Pancreas (tissue), 10 donors: ENCODE data around the gene DIAPH3. TPM values are rescaled to one million over a fixed set of nuclear protein-coding genes. Genes with fewer than 3 reads are reported as not detected.

Experiments used
- ATAC-seq, 4 donors: fragments of 200-7000 bp; cut with Tn5 transposase; one replicate each; pipeline versions ENCODE4 v1.8.0 to v1.9.1; 2020; ENCODE audit warnings: mild to moderate bottlenecking in 4 of 4, moderate library complexity in 4 of 4
- DNase-seq, 6 donors: peaks; one replicate each; pipeline ENCODE4 v3.0.0-alpha.2; 2020
- FAIRE-seq: peaks from 2 replicates; lab custom pipeline; 2012; peaks lifted over from hg19 to GRCh38; lab: Jason Lieb, UNC
- H3K27ac ChIP-seq, 4 donors: fragments of 200-600 bp; sonication (generic); 1 replicate in 3 of 4; 2 replicates in 1 of 4; pipeline versions ENCODE4 v1.5.0 to v1.8.0; 2020
- H3K27me3 ChIP-seq, 4 donors: fragments of 200-600 bp; one replicate each; pipeline ENCODE4 v1.8.0; 2021
- H3K36me3 ChIP-seq, 3 donors: fragments of 200-600 bp; sonication (generic) in 1 of 3; one replicate each; pipeline versions ENCODE4 v1.5.0 to v1.8.0; 2020 to 2021
- H3K4me1 ChIP-seq, 3 donors: fragments of 200-600 bp; one replicate each; pipeline ENCODE4 v1.8.0; 2021
- H3K4me3 ChIP-seq, 4 donors: fragments of 200-600 bp; sonication (generic) in 2 of 4; one replicate each; pipeline versions ENCODE4 v1.5.0 to v1.8.0; 2020 to 2021
- H3K9me3 ChIP-seq, 4 donors: fragments of 200-600 bp; one replicate each; pipeline ENCODE4 v1.8.0; 2021
- CTCF ChIP-seq, 4 donors: fragments of 200-600 bp; sonication (generic) in 3 of 4; IDR thresholded peaks; one replicate each; pipeline versions ENCODE4 v1.5.0 to v1.8.0; 2021; ENCODE audit warnings: antibody characterized with exemption in 4 of 4
- WGBS, 2 donors: extraction: QIAGEN DNeasy Blood & Tissue Kit; methylation state at CpG; one replicate each; pipeline ENCODE4 v1.1.7; 2013; 5-methylcytosine and 5-hydroxymethylcytosine counted together
- intact Hi-C, 3 donors: fragments of 100-400 bp; cut with DNase I; formaldehyde crosslinking; loops; one replicate each; pipeline versions ENCODE4 v1.11.1 to v1.14.2; 2022
- polyA plus RNA-seq, 2 donors: library from polyadenylated mRNA; stranded (reverse); fragments of 200-250 nt; gene quantifications; one replicate each; pipeline ENCODE4 v1.2.3, GENCODE V29; 2013
- total RNA-seq, 6 donors: library from RNA; stranded (reverse); fragmentation: NEBNext Ultra II Directional in 4 of 6; extraction: Animal tissue kit (Norgen Biotek cat#: 25700) in 4 of 6; gene quantifications; one replicate each; pipeline versions ENCODE4 v1.2.1 to v1.2.4, GENCODE V29; 2021 to 2023
- donor health status: healthy with polysubstance abuse.
- donor health status: DM: no; HTN: no; CAD: no; lungs with moderate emphysema.
- donor health status: DM: no; HTN: no; CAD: no.
- donor health status: control.
- donor health status: control.
- donor health status: Bipolar disorder and iron deficiency.
- donor health status: DM: yes; HTN: yes; CAD: no.
- donor health status: DM: no; HTN: no; CAD: no.
- donor health status: DM: no; HTN: no; CAD: no.
- donor health status: DM: yes; HTN: yes; CAD: no.

Gene DIAPH3
- total and polyA plus RNA-seq, 8 donors = 0.12 to 1.3 (median 0.42) TPM; not detected in 1

GRCh38 chr13:59950266-59950665, 213.5 kb downstream of the DIAPH3 start:
- 89 to 92% methylated on average over 2 of the region's 2 CpGs for WGBS, 2 donors
- Histone ChIP-seq H3K36me3 (no peaks in the 10 kb centered on the region), H3K27ac (no peak overlapping the region), H3K27me3 (no peaks in the 10 kb centered on the region), H3K9me3 (no peaks in the 10 kb centered on the region), H3K4me3 (no peak overlapping the region), H3K4me1 (no peaks in the 10 kb centered on the region)
- intact Hi-C loops = no loop called here
- ATAC-seq = no peak
- no peak for FAIRE-seq
- no peak for TF ChIP-seq CTCF (IDR thresholded peaks at IDR 0.05)
- DNase-seq = no peak

- no peak for DNase-seq
- ATAC-seq = no peak
- Histone ChIP-seq H3K4me3 (no peak overlapping the region), H3K4me1 (no peaks in the 10 kb centered on the region), H3K36me3 (no peaks in the 10 kb centered on the region), H3K27ac (no peak overlapping the region), H3K27me3 (no peaks in the 10 kb centered on the region), H3K9me3 (no peaks in the 10 kb centered on the region)
- intact Hi-C loops = no loop called here
- FAIRE-seq = no peak
- no peak for TF ChIP-seq CTCF (IDR thresholded peaks at IDR 0.05)
Measured at GRCh38 chr13:59948686-59949085, 215.0 kb downstream of the DIAPH3 start.

- H3K27ac ChIP-seq = no peak overlapping the region
- H3K9me3 ChIP-seq = no peaks in the 10 kb centered on the region
- FAIRE-seq = no peak
- ATAC-seq = no peak
- TF ChIP-seq CTCF (IDR thresholded peaks at IDR 0.05) = no peak
- no peak for DNase-seq
- H3K36me3 ChIP-seq = no peaks in the 10 kb centered on the region
- no peak overlapping the region for H3K4me3 ChIP-seq
- no peaks in the 10 kb centered on the region for H3K27me3 ChIP-seq
- intact Hi-C loops = no loop called here
- WGBS, 2 donors = 67 to 74% methylated on average over 4 of the region's 4 CpGs
- H3K4me1 ChIP-seq = no peaks in the 10 kb centered on the region
Measured at GRCh38 chr13:59946944-59947343, 216.8 kb downstream of the DIAPH3 start.

- DNase-seq (no peak), ATAC-seq (no peak), FAIRE-seq (no peak)
- Histone ChIP-seq H3K36me3 (no peaks in the 10 kb centered on the region), H3K4me3 (no peak overlapping the region), H3K4me1 (no peaks in the 10 kb centered on the region), H3K27me3 (no peaks in the 10 kb centered on the region), H3K9me3 (no peaks in the 10 kb centered on the region), H3K27ac (no peak overlapping the region)
- WGBS, 2 donors = 54 to 58% methylated on average over 1 of the region's 1 CpG
- intact Hi-C loops = no loop called here
- TF ChIP-seq CTCF (IDR thresholded peaks at IDR 0.05) = no peak
Measured at GRCh38 chr13:59931621-59932020, 232.1 kb downstream of the DIAPH3 start.

GRCh38 chr13:59924256-59924655, 239.5 kb downstream of the DIAPH3 start:
- no peak for TF ChIP-seq CTCF (IDR thresholded peaks at IDR 0.05)

More at GRCh38 chr13:59924256-59924655, 239.5 kb downstream of the DIAPH3 start:
- DNase-seq (no peak), ATAC-seq (no peak), FAIRE-seq (no peak)
- intact Hi-C loops = no loop called here
- Histone ChIP-seq H3K27ac (no peak overlapping the region), H3K4me3 (no peak overlapping the region), H3K27me3 (no peaks in the 10 kb centered on the region), H3K36me3 (no peaks in the 10 kb centered on the region), H3K4me1 (no peaks in the 10 kb centered on the region), H3K9me3 (no peaks in the 10 kb centered on the region)
- WGBS, 2 donors = 96 to 99% methylated on average over 1 of the region's 1 CpG
